ENCODE results near the gene NHSL1.

GRCh38 chr6:138480279-138480949 is 18.9 kb downstream of the NHSL1 start:
- TF ChIP-seq, protein P1, sequence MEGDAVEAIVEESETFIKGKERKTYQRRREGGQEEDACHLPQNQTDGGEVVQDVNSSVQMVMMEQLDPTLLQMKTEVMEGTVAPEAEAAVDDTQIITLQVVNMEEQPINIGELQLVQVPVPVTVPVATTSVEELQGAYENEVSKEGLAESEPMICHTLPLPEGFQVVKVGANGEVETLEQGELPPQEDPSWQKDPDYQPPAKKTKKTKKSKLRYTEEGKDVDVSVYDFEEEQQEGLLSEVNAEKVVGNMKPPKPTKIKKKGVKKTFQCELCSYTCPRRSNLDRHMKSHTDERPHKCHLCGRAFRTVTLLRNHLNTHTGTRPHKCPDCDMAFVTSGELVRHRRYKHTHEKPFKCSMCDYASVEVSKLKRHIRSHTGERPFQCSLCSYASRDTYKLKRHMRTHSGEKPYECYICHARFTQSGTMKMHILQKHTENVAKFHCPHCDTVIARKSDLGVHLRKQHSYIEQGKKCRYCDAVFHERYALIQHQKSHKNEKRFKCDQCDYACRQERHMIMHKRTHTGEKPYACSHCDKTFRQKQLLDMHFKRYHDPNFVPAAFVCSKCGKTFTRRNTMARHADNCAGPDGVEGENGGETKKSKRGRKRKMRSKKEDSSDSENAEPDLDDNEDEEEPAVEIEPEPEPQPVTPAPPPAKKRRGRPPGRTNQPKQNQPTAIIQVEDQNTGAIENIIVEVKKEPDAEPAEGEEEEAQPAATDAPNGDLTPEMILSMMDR (conservative IDR thresholded peaks at IDR 0.05 in 1 of 2, IDR thresholded peaks at IDR 0.05 in 1 of 2; ENCODE audit: extremely low read depth in 1 of 2, insufficient read depth in 1 of 2, low read depth in 1 of 2, low read length in 2 of 2), result no peak
- TF ChIP-seq EZH2 (IDR thresholded peaks at IDR 0.05; ENCODE audit: borderline replicate concordance, low read length), result no peak

Measured in mammary epithelial cell (primary cell).